H9 (cell line): ENCODE measurements around the gene EYA4. TPM values are rescaled to one million over a fixed set of nuclear protein-coding genes. Genes with fewer than 3 reads are reported as not detected.

ENCODE experiments used
- DNase-seq: peaks from one replicate; pipeline ENCODE4 v3.0.0-alpha.2; 2017
- H2AFZ ChIP-seq: one replicate; pipeline ENCODE4 v1.6.1; 2013; ENCODE audit warnings: mild to moderate bottlenecking, low read length, control low read depth, moderate library complexity
- H2AK5ac ChIP-seq: 2 replicates; pipeline ENCODE4 v1.6.1; 2013; ENCODE audit warnings: low read length, control low read depth, mixed read lengths; ENCODE audit not compliant: insufficient read length
- H2BK120ac ChIP-seq: one replicate; pipeline ENCODE4 v1.6.1; 2013; ENCODE audit warnings: low read depth, mild to moderate bottlenecking, low read length, control low read depth, inconsistent platforms; ENCODE audit not compliant: poor library complexity, severe bottlenecking
- H2BK12ac ChIP-seq: 2 replicates; pipeline ENCODE4 v1.6.1; 2013; ENCODE audit warnings: low read length, control low read depth, mixed read lengths, low read depth; ENCODE audit not compliant: insufficient read length
- H2BK15ac ChIP-seq: 2 replicates; pipeline ENCODE4 v1.6.1; 2013; ENCODE audit warnings: low read depth, low read length, control low read depth
- H2BK20ac ChIP-seq: one replicate; pipeline ENCODE4 v1.6.1; 2013; ENCODE audit warnings: low read depth, mild to moderate bottlenecking, low read length, control low read depth, inconsistent platforms; ENCODE audit not compliant: poor library complexity, severe bottlenecking
- H2BK5ac ChIP-seq: 2 replicates; pipeline ENCODE4 v1.6.1; 2013; ENCODE audit warnings: low read length, control low read depth, mixed read lengths; ENCODE audit not compliant: insufficient read length
- H3K14ac ChIP-seq: 2 replicates; pipeline ENCODE4 v1.6.1; 2013; ENCODE audit warnings: low read length, control low read depth; ENCODE audit not compliant: insufficient read depth
- H3K18ac ChIP-seq: 2 replicates; pipeline ENCODE4 v1.6.1; 2013; ENCODE audit warnings: low read depth, mild to moderate bottlenecking, mixed read lengths, low read length, control low read depth; ENCODE audit not compliant: insufficient read length
- H3K23ac ChIP-seq: 2 replicates; pipeline ENCODE4 v1.6.1; 2013; ENCODE audit warnings: low read length, control low read depth, mixed read lengths, low read depth; ENCODE audit not compliant: insufficient read length
- H3K23me2 ChIP-seq: 2 replicates; pipeline ENCODE4 v1.6.1; 2013; ENCODE audit warnings: low read depth, mild to moderate bottlenecking, mixed read lengths, low read length, control low read depth; ENCODE audit not compliant: insufficient read length, poor library complexity, severe bottlenecking
- H3K27ac ChIP-seq: 2 replicates; pipeline ENCODE4 v1.5.1; 2013; ENCODE audit warnings: low read length, control low read depth, mixed read lengths, low read depth; ENCODE audit not compliant: insufficient read length
- H3K27me3 ChIP-seq: 2 replicates; pipeline ENCODE4 v1.6.1; 2013; ENCODE audit warnings: low read length, control low read depth, inconsistent platforms; ENCODE audit not compliant: insufficient read depth
- H3K4ac ChIP-seq: 2 replicates; pipeline ENCODE4 v1.6.1; 2013; ENCODE audit warnings: low read depth, mild to moderate bottlenecking, control low read depth, inconsistent platforms, low read length, moderate library complexity
- H3K4me1 ChIP-seq: 2 replicates; pipeline ENCODE4 v1.6.1; 2013; ENCODE audit warnings: low read length, control low read depth, inconsistent platforms; ENCODE audit not compliant: insufficient read depth
- H3K4me2 ChIP-seq: 2 replicates; pipeline ENCODE4 v1.6.1; 2013; ENCODE audit warnings: low read length, control low read depth, mixed read lengths; ENCODE audit not compliant: insufficient read length, insufficient read depth
- H3K56ac ChIP-seq: 2 replicates; pipeline ENCODE4 v1.6.1; 2013; ENCODE audit warnings: low read depth, mild to moderate bottlenecking, mixed read lengths, low read length, control low read depth; ENCODE audit not compliant: insufficient read length
- H3K79me1 ChIP-seq: 2 replicates; pipeline ENCODE4 v1.6.1; 2013; ENCODE audit warnings: low read depth, mild to moderate bottlenecking, moderate library complexity, low read length, control low read depth, inconsistent platforms; ENCODE audit not compliant: insufficient read depth, poor library complexity, severe bottlenecking
- H3K79me2 ChIP-seq: 2 replicates; pipeline ENCODE4 v1.6.1; 2013; ENCODE audit warnings: low read length, control low read depth, inconsistent platforms; ENCODE audit not compliant: insufficient read depth
- H3K9ac ChIP-seq: 2 replicates; pipeline ENCODE4 v1.6.1; 2013; ENCODE audit warnings: low read length, control low read depth, mixed read lengths; ENCODE audit not compliant: insufficient read length; ENCODE audit errors: extremely low read depth
- H3K9me3 ChIP-seq: one replicate; pipeline ENCODE4 v1.6.1; 2013; ENCODE audit warnings: low read depth, low read length, inconsistent platforms; ENCODE audit not compliant: control insufficient read depth
- H3T11ph ChIP-seq: one replicate; pipeline ENCODE4 v1.6.1; 2013; ENCODE audit warnings: mild to moderate bottlenecking, low read length, control low read depth, inconsistent platforms
- H4K20me1 ChIP-seq: one replicate; pipeline ENCODE4 v1.6.1; 2013; ENCODE audit not compliant: control insufficient read depth, insufficient read length, insufficient read depth
- H4K5ac ChIP-seq: 2 replicates; pipeline ENCODE4 v1.6.1; 2013; ENCODE audit warnings: low read depth, mild to moderate bottlenecking, mixed read lengths, low read length, control low read depth; ENCODE audit not compliant: insufficient read length
- H4K8ac ChIP-seq: replicated peaks from 2 replicates; pipeline ENCODE4 v1.6.1; 2013; ENCODE audit warnings: low read length, control low read depth, mixed read lengths, low read depth; ENCODE audit not compliant: insufficient read length
- H4K91ac ChIP-seq: 2 replicates; pipeline ENCODE4 v1.6.1; 2013; ENCODE audit warnings: low read depth, mild to moderate bottlenecking, moderate library complexity, mixed read lengths, low read length, control low read depth; ENCODE audit not compliant: insufficient read length
- H3K27ac Mint-ChIP-seq, 3 experiments: 2 replicates in 2 of 3; 3 replicates in 1 of 3; pipeline ENCODE4 v1.8.0; 2020 to 2021; ENCODE audit warnings: mixed read lengths in 3 of 3, mild to moderate bottlenecking in 1 of 3, moderate library complexity in 1 of 3
- H3K27me3 Mint-ChIP-seq: 2 replicates; pipeline ENCODE4 v1.8.0; 2021; ENCODE audit warnings: low read depth, mild to moderate bottlenecking, moderate library complexity, mixed read lengths
- H3K36me3 Mint-ChIP-seq, 3 experiments: 2 replicates in 2 of 3; 3 replicates in 1 of 3; pipeline ENCODE4 v1.8.0; 2020 to 2021; ENCODE audit warnings: low read depth in 3 of 3, mixed read lengths in 3 of 3; ENCODE audit not compliant: insufficient read depth in 1 of 3
- H3K4me1 Mint-ChIP-seq, 2 experiments: 2 replicates each; pipeline ENCODE4 v1.8.0; 2020; ENCODE audit warnings: mixed read lengths in 2 of 2
- H3K4me3 Mint-ChIP-seq, 2 experiments: 2 replicates in 1 of 2; 3 replicates in 1 of 2; pipeline ENCODE4 v1.8.0; 2020 to 2021; ENCODE audit warnings: mild to moderate bottlenecking in 2 of 2, mixed read lengths in 2 of 2, moderate library complexity in 1 of 2
- H3K9me3 Mint-ChIP-seq, 2 experiments: 2 replicates in 1 of 2; 3 replicates in 1 of 2; pipeline ENCODE4 v1.8.0; 2020; ENCODE audit warnings: mild to moderate bottlenecking in 2 of 2, mixed read lengths in 2 of 2, moderate library complexity in 1 of 2
- WGBS: extraction: QIAGEN DNeasy Blood & Tissue Kit; methylation state at CpG from one replicate; pipeline ENCODE4 v1.1.7; 2013; ENCODE audit warnings: missing lambda C conversion rate, low lambda C conversion rate, mixed read lengths; ENCODE audit not compliant: insufficient read length; ENCODE audit errors: extremely low coverage; 5-methylcytosine and 5-hydroxymethylcytosine counted together
- total RNA-seq: library from RNA; stranded (reverse); gene quantifications from 2 replicates; pipeline ENCODE4 v1.2.1, GENCODE V29; 2021
- TF ChIP-seq, protein P1 (sequence below): fragments of 200-600 bp; sonication (generic); conservative IDR thresholded peaks from 3 replicates; pipeline ENCODE4 v1.8.0; 2021; ENCODE audit warnings: antibody characterized with exemption, mild to moderate bottlenecking

Gene EYA4
- total RNA-seq, 1 experiment from 2014 or later = 0.26 TPM

DNA sequence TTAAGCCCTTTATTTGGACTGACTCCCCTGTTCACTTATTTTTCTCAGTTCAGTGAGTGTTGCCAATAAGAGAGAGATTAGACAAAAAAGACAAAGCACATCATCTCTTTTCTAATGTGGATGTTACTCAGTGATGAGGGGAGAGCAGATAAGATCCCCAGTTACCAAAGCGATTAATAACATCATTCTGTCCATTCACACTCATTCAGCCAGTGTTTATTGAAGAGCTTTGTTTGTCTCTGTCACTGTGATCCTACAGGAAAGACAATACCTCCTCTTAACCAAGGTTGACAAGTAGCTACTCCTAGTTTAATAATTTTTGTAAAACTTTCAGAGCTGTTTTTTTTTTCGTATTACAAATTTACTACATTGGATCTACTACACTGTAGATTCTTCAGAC is 163.0 kb downstream of the EYA4 start:
- Histone ChIP-seq H2BK20ac (no peak overlapping the region), H3K27me3 (no peaks in the 10 kb centered on the region), H2BK120ac (no peak overlapping the region), H3K14ac (no peak overlapping the region), H2AK5ac (no peak overlapping the region), H3K23me2 (no peaks in the 10 kb centered on the region), H3K23ac (no peak overlapping the region), H3K4ac (no peak overlapping the region), H3K56ac (no peak overlapping the region), H3K9me3 (no peaks in the 10 kb centered on the region), H3K9ac (no peak overlapping the region), H4K20me1 (no peaks in the 10 kb centered on the region), H2BK15ac (no peak overlapping the region), H2BK5ac (no peak overlapping the region), H4K5ac (no peak overlapping the region), H3T11ph (no peak overlapping the region), H3K27ac (no peak overlapping the region), H2BK12ac (no peak overlapping the region), H2AFZ (no peak overlapping the region), H3K4me2 (no peak overlapping the region), H4K91ac (no peak overlapping the region), H3K79me2 (no peaks in the 10 kb centered on the region), H3K18ac (no peak overlapping the region), H3K4me1 (no peaks in the 10 kb centered on the region), H4K8ac (no peak overlapping the region), H3K79me1 (no peaks in the 10 kb centered on the region)
- Mint-ChIP-seq H3K4me1 (peaks cover 11 to 22% of the 10 kb centered on the region in 2 experiments), H3K4me3 (no peak overlapping the region), H3K9me3 (no peaks in the 10 kb centered on the region), H3K27ac (no peak overlapping the region), H3K36me3 (no peaks in the 10 kb centered on the region), H3K27me3 (no peaks in the 10 kb centered on the region)
- TF ChIP-seq, protein P1, sequence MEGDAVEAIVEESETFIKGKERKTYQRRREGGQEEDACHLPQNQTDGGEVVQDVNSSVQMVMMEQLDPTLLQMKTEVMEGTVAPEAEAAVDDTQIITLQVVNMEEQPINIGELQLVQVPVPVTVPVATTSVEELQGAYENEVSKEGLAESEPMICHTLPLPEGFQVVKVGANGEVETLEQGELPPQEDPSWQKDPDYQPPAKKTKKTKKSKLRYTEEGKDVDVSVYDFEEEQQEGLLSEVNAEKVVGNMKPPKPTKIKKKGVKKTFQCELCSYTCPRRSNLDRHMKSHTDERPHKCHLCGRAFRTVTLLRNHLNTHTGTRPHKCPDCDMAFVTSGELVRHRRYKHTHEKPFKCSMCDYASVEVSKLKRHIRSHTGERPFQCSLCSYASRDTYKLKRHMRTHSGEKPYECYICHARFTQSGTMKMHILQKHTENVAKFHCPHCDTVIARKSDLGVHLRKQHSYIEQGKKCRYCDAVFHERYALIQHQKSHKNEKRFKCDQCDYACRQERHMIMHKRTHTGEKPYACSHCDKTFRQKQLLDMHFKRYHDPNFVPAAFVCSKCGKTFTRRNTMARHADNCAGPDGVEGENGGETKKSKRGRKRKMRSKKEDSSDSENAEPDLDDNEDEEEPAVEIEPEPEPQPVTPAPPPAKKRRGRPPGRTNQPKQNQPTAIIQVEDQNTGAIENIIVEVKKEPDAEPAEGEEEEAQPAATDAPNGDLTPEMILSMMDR = no peak
- no CpG with 5 or more reads among the region's 2 CpGs for WGBS
- no peak for DNase-seq
